ENCODE results near the gene CDK6. TPM values are rescaled to one million over a fixed set of nuclear protein-coding genes. Genes with fewer than 3 reads are reported as not detected.

Gene CDK6
- total RNA-seq, 4 donors from 2014 or later: 58.1 to 79.1 (median 68.3) TPM

GRCh38 chr7:92582948-92583347 is 253.4 kb downstream of the CDK6 start:
- Histone ChIP-seq H3K27me3 (no peaks in the 10 kb centered on the region), H3K4me3 (no peak overlapping the region), H3K4me1 (peaks cover 32% of the 10 kb centered on the region), H3K36me3 (peaks cover 25% of the 10 kb centered on the region), H3K9me3 (no peaks in the 10 kb centered on the region), H3K27ac (no peak overlapping the region)
- 94% methylated on average over 1 of the region's 1 CpG for WGBS
- TF ChIP-seq POLR2A (IDR thresholded peaks at IDR 0.05) (no peak), POLR2AphosphoS5 (IDR thresholded peaks at IDR 0.05) (no peak), EP300 (IDR thresholded peaks at IDR 0.05) (no peak), CTCF (IDR thresholded peaks at IDR 0.05) (no peak)
- no peak for DNase-seq (ENCODE audit: low spot score in 2 of 2)

GRCh38 chr7:92576296-92576695 is 260.1 kb downstream of the CDK6 start:
- no peaks in the 10 kb centered on the region for H3K27me3 ChIP-seq
- no peaks in the 10 kb centered on the region for H3K4me1 ChIP-seq
- peaks cover 81% of the 10 kb centered on the region for H3K36me3 ChIP-seq
- DNase-seq (ENCODE audit: low spot score in 2 of 2): no peak
- 89% methylated on average over 3 of the region's 3 CpGs for WGBS
- no peak overlapping the region for H3K4me3 ChIP-seq
- no peaks in the 10 kb centered on the region for H3K9me3 ChIP-seq
- no peak overlapping the region for H3K27ac ChIP-seq
- TF ChIP-seq POLR2AphosphoS5 (IDR thresholded peaks at IDR 0.05): no peak

GRCh38 chr7:92569137-92569536 is 267.2 kb downstream of the CDK6 start:
- no peaks in the 10 kb centered on the region for H3K9me3 ChIP-seq
- H3K36me3 ChIP-seq: peaks cover 70% of the 10 kb centered on the region
- no peak for DNase-seq (ENCODE audit: low spot score in 2 of 2)
- H3K27ac ChIP-seq: no peak overlapping the region
- no peak overlapping the region for H3K4me3 ChIP-seq
- WGBS: 86% methylated on average over 4 of the region's 4 CpGs
- TF ChIP-seq POLR2AphosphoS5 (IDR thresholded peaks at IDR 0.05): no peak
- TF ChIP-seq POLR2A (IDR thresholded peaks at IDR 0.05): no peak
- TF ChIP-seq CTCF (IDR thresholded peaks at IDR 0.05): no peak
- TF ChIP-seq EP300 (IDR thresholded peaks at IDR 0.05): no peak
- H3K4me1 ChIP-seq: no peaks in the 10 kb centered on the region
- H3K27me3 ChIP-seq: no peaks in the 10 kb centered on the region

GRCh38 chr7:92567460-92567859 is 268.9 kb downstream of the CDK6 start:
- TF ChIP-seq POLR2A (IDR thresholded peaks at IDR 0.05) (no peak), POLR2AphosphoS5 (IDR thresholded peaks at IDR 0.05) (no peak), CTCF (IDR thresholded peaks at IDR 0.05) (no peak), EP300 (IDR thresholded peaks at IDR 0.05) (no peak)
- 89% methylated on average over 6 of the region's 6 CpGs for WGBS
- no peak overlapping the region for H3K27ac ChIP-seq
- H3K36me3 ChIP-seq: peaks cover 75% of the 10 kb centered on the region
- no peaks in the 10 kb centered on the region for H3K9me3 ChIP-seq
- DNase-seq (ENCODE audit: low spot score in 2 of 2): no peak
- no peaks in the 10 kb centered on the region for H3K27me3 ChIP-seq
- no peak overlapping the region for H3K4me3 ChIP-seq
- H3K4me1 ChIP-seq: no peaks in the 10 kb centered on the region

GRCh38 chr7:92563345-92563744 is 273.0 kb downstream of the CDK6 start:
- WGBS: 84% methylated on average over 2 of the region's 2 CpGs
- Histone ChIP-seq H3K27ac (no peak overlapping the region), H3K27me3 (no peaks in the 10 kb centered on the region), H3K4me3 (no peak overlapping the region), H3K4me1 (no peaks in the 10 kb centered on the region), H3K9me3 (no peaks in the 10 kb centered on the region), H3K36me3 (peaks cover 69% of the 10 kb centered on the region)
- no peak for DNase-seq (ENCODE audit: low spot score in 2 of 2)
- no peak for TF ChIP-seq POLR2A (IDR thresholded peaks at IDR 0.05)
- TF ChIP-seq EP300 (IDR thresholded peaks at IDR 0.05): no peak
- no peak for TF ChIP-seq CTCF (IDR thresholded peaks at IDR 0.05)
- no peak for TF ChIP-seq POLR2AphosphoS5 (IDR thresholded peaks at IDR 0.05)

GRCh38 chr7:92560602-92561001 is 275.8 kb downstream of the CDK6 start:
- no peak for DNase-seq (ENCODE audit: low spot score in 2 of 2)
- H3K36me3 ChIP-seq: peaks cover 54% of the 10 kb centered on the region
- no peak for TF ChIP-seq CTCF (IDR thresholded peaks at IDR 0.05)
- no peak for TF ChIP-seq POLR2A (IDR thresholded peaks at IDR 0.05)
- no peak for TF ChIP-seq EP300 (IDR thresholded peaks at IDR 0.05)
- no peak for TF ChIP-seq POLR2AphosphoS5 (IDR thresholded peaks at IDR 0.05)
- no peaks in the 10 kb centered on the region for H3K4me1 ChIP-seq
- H3K4me3 ChIP-seq: no peak overlapping the region
- H3K9me3 ChIP-seq: no peaks in the 10 kb centered on the region
- H3K27me3 ChIP-seq: no peaks in the 10 kb centered on the region
- no peak overlapping the region for H3K27ac ChIP-seq
